ENCODE measurements around the gene HDAC4. TPM values are rescaled to one million over a fixed set of nuclear protein-coding genes. Genes with fewer than 3 reads are reported as not detected.

The HDAC4 gene
- total RNA-seq, 1 experiment from 2014 or later: 32.0 TPM

DNA sequence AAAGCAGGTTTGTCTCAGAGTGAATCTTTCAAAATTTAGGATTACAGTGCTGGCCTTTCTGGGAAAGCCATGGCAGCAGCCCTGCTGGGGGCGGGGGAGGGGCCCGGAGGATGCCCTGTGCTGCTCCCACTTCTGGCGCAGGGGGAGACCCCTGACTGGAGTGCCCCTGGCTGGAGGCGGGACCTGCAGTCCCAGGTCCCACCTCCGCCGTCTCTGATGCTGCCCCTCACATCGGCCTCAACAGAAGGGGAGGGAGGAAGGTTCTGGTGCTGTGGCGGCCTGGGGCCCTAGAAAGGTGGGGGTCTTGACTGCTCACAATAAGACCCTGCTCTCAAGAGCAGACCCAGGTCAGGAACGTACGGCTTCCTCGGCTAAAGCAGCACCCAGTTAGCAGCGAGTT is 336.6 kb downstream of the HDAC4 start:
- no peak overlapping the region for H3K18ac ChIP-seq (ENCODE audit: insufficient read length, low read depth, low read length)
- Mint-ChIP-seq H3K27me3 (ENCODE audit: low read depth) (no peaks in the 10 kb centered on the region), H3K4me3 (no peak overlapping the region), H3K4me1 (peaks cover 0 to 12% of the 10 kb centered on the region in 2 experiments; a peak in 2 of 4 replicates), H3K9me3 (no peaks in the 10 kb centered on the region; a peak in 1 of 5 replicates), H3K27ac (no peak overlapping the region; a peak in 2 of 7 replicates), H3K36me3 (ENCODE audit: insufficient read depth in 1 of 3, low read depth in 3 of 3) (peaks cover 9 to 22% (median 18%) of the 10 kb centered on the region in 3 experiments)
- no peaks in the 10 kb centered on the region for H4K20me1 ChIP-seq (ENCODE audit: control insufficient read depth, insufficient read depth, insufficient read length)
- H3K56ac ChIP-seq (ENCODE audit: insufficient read length, low read depth, low read length): no peak overlapping the region
- TF ChIP-seq, protein P1, sequence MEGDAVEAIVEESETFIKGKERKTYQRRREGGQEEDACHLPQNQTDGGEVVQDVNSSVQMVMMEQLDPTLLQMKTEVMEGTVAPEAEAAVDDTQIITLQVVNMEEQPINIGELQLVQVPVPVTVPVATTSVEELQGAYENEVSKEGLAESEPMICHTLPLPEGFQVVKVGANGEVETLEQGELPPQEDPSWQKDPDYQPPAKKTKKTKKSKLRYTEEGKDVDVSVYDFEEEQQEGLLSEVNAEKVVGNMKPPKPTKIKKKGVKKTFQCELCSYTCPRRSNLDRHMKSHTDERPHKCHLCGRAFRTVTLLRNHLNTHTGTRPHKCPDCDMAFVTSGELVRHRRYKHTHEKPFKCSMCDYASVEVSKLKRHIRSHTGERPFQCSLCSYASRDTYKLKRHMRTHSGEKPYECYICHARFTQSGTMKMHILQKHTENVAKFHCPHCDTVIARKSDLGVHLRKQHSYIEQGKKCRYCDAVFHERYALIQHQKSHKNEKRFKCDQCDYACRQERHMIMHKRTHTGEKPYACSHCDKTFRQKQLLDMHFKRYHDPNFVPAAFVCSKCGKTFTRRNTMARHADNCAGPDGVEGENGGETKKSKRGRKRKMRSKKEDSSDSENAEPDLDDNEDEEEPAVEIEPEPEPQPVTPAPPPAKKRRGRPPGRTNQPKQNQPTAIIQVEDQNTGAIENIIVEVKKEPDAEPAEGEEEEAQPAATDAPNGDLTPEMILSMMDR (conservative IDR thresholded peaks at IDR 0.05): no peak
- no CpG with 5 or more reads among the region's 12 CpGs for WGBS (ENCODE audit: extremely low coverage, insufficient read length, low lambda C conversion rate)
- no peaks in the 10 kb centered on the region for H3K4me1 ChIP-seq (ENCODE audit: insufficient read depth, low read length)
- H2BK120ac ChIP-seq (ENCODE audit: low read depth, low read length, poor library complexity, severe bottlenecking): no peak overlapping the region
- H4K91ac ChIP-seq (ENCODE audit: insufficient read length, low read depth, low read length): no peak overlapping the region
- DNase-seq: no peak
- no peak overlapping the region for H3K9ac ChIP-seq (ENCODE audit: extremely low read depth, insufficient read length, low read length)
- no peak overlapping the region for H4K5ac ChIP-seq (ENCODE audit: insufficient read length, low read depth, low read length)
- H3K23ac ChIP-seq (ENCODE audit: insufficient read length, low read depth, low read length): no peak overlapping the region
- H2BK12ac ChIP-seq (ENCODE audit: insufficient read length, low read depth, low read length): no peak overlapping the region
- no peak overlapping the region for H2BK5ac ChIP-seq (ENCODE audit: insufficient read length, low read length)
- no peak overlapping the region for H2BK15ac ChIP-seq (ENCODE audit: low read depth, low read length)
- H3K79me2 ChIP-seq (ENCODE audit: insufficient read depth, low read length): no peaks in the 10 kb centered on the region
- H3K4ac ChIP-seq (ENCODE audit: low read depth, low read length): no peak overlapping the region
- H3K79me1 ChIP-seq (ENCODE audit: insufficient read depth, low read depth, low read length, poor library complexity, severe bottlenecking): no peaks in the 10 kb centered on the region
- no peaks in the 10 kb centered on the region for H3K23me2 ChIP-seq (ENCODE audit: insufficient read length, low read depth, low read length, poor library complexity, severe bottlenecking)
- H3K4me2 ChIP-seq (ENCODE audit: insufficient read depth, insufficient read length, low read length): no peak overlapping the region
- H3T11ph ChIP-seq (ENCODE audit: low read length): no peak overlapping the region
- H3K27me3 ChIP-seq (ENCODE audit: insufficient read depth, low read length): no peaks in the 10 kb centered on the region
- no peak overlapping the region for H4K8ac ChIP-seq (replicated peaks; ENCODE audit: insufficient read length, low read depth, low read length)
- H2BK20ac ChIP-seq (ENCODE audit: low read depth, low read length, poor library complexity, severe bottlenecking): no peak overlapping the region
- H2AK5ac ChIP-seq (ENCODE audit: insufficient read length, low read length): no peak overlapping the region
- no peaks in the 10 kb centered on the region for H3K9me3 ChIP-seq (ENCODE audit: control insufficient read depth, low read depth, low read length)
- H3K14ac ChIP-seq (ENCODE audit: insufficient read depth, low read length): no peak overlapping the region
- no peak overlapping the region for H2AFZ ChIP-seq (ENCODE audit: low read length)
- no peak overlapping the region for H3K27ac ChIP-seq (ENCODE audit: insufficient read length, low read depth, low read length)
